CD4-positive, alpha-beta T cell treated with Interleukin-6 at 100 ng/mL for 8 hours (primary cell): ENCODE data around the gene PSD2.

Experiments
- DNase-seq: peaks from one replicate; pipeline ENCODE4 v3.0.0-alpha.2; 2020; ENCODE audit warnings: mixed read lengths, low spot score

Gene PSD2

DNA sequence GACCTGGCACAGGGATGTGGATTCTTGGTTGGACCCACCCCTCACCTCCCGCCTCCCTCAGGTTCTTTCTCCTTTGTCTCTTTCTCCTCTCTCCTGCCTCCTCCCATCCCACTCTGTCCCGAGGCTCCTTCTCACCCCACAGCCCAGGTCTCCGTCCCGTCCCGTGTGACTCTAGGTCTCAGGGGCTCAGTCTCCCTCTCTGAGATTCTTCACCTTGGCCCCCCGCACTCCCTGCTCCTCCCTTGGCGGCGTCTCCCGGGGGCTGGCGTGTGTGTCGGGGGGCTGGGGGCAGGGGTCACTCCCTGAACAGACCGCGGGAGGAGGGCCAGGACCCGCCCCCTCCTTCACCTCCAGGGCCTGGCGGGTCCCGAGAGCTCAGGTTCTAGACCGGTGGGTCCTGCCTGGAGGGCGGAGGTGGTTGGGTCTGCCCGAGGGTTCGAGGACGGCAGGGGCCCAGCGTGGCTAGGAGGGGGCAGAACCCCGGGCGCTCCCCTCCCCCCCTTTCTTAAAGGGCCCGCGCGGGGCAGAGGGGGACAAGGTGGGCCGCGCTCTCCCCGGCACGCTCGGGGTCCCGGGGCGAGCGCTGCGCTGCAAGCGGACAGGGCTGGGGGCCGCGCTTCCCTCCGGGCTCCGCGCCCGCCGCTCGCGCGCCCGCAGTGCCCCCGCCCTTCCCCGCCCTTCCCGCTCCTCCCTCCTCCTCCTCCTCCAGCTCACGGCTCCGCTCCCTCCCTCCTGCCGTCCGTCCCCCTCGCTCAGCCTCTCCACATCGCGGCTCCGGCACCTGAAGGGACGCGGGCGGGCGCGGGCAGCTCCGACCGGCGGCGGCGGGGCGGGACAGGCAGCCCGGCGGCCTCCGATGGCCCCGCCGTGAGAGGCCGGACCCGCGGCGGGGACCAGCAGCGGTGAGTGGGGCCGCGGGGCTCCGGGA, at the start of gene PSD2:
PSD2 (plus strand) TSS at position 735 of the 928 bp plus-strand sequence. CDS start 13,633 bp downstream, outside the sequence.
- DNase-seq, result no peak

DNA sequence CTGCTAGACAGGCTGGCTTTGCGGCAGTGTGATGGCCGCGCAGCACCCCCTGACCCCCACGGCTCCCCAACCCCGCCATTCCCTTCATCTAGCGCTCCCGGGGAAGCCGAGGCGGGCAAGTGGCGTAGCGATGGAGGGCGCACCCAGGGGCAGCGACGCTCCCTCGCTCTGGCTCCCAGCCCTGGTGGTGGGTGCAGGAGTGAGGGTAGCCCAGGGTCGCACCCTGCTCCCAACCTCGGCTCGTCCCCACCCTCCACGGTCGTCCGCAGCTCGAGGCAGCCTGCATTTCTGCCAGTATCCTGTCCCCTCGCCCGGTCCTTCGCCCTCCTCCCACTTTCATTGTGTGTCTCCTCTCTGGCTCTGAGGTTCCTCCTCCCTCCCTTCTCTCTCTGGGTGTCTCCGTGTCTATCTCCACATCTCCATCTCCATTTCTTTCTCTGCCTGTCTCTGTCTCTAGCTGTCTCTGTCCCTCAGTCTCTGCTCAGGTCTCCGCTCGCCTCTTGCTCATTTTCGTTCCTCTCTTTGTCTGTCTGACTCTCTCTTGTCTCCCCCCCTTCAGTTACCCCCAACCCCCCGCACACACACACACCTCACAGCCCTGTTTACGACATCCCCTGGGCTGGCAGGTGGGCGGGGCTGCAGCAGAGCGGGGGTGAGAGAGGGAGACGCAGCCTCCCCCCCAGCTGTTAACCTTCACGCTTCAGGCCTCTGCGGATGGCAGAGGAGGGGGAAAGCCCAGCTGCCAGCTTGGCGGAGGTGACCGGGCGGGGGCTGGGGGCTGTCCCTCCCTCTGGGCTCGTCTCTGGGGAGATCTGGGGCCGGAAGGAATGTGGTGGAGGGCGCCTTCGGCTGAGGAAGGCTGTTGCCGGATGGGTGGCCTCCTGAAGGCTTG, 48.7 kb upstream of the PSD2 start:
- DNase-seq, result peak; percentile 38

- DNase-seq, result peak; percentile 18
These were observed 47.8 kb upstream of the PSD2 start for GRCh38 chr5:139747583-139748504.

DNA sequence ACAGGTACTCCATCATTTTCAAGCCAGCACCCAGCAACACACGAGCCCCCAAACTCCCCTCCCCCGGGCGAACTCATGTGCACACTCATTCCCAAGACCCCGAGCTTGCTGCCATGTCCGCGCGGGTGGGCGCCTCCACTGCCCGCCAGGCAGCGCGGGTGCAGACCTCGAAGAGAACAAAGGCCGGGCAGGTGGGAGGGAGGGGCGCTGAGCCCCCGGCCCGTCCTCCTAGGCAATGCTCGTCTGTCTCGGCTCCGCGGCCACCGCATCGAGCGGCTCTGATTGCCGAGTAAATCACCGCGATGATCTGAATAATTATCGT, 47.1 kb upstream of the PSD2 start:
- no peak for DNase-seq

DNA sequence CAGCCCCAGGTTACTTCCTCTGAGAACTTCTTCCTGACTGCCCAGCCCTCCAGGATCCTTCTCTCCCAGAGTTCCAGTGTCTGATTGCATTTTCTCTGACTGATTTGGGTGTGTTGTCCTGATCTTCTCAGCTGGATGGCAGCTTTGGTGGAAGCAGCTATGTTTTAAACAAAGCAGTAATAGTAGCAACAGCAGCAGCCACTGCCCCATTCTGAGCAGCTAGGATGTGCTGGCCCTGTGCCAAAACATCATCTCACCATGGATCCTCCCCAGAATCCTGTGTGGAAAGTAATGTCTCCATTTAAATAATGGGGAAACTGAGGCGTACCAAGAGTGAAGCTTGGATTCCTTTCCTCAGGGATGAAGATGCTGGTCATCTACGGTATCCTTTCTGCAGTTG, 46.4 kb upstream of the PSD2 start:
- DNase-seq, result no peak

DNA sequence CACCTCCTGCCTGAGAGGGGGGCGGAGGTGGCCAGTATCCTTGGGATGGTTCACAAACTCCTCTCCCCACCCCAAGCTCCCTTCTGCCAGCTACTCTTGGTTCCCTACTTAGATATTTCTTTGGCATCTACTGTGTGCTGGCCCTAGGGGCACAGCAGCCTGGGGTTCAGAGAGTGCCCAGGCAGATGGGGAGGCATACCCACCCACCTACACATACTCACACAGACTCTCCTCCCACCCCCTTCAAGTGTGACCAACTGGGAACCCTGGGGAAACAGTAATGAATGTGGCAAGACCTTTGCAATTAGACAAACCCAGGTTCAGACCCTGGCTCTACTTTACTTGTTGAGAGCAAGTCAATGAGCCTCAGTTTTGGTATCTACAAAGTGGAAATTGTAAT, 44.4 kb upstream of the PSD2 start:
- DNase-seq, result no peak

DNA sequence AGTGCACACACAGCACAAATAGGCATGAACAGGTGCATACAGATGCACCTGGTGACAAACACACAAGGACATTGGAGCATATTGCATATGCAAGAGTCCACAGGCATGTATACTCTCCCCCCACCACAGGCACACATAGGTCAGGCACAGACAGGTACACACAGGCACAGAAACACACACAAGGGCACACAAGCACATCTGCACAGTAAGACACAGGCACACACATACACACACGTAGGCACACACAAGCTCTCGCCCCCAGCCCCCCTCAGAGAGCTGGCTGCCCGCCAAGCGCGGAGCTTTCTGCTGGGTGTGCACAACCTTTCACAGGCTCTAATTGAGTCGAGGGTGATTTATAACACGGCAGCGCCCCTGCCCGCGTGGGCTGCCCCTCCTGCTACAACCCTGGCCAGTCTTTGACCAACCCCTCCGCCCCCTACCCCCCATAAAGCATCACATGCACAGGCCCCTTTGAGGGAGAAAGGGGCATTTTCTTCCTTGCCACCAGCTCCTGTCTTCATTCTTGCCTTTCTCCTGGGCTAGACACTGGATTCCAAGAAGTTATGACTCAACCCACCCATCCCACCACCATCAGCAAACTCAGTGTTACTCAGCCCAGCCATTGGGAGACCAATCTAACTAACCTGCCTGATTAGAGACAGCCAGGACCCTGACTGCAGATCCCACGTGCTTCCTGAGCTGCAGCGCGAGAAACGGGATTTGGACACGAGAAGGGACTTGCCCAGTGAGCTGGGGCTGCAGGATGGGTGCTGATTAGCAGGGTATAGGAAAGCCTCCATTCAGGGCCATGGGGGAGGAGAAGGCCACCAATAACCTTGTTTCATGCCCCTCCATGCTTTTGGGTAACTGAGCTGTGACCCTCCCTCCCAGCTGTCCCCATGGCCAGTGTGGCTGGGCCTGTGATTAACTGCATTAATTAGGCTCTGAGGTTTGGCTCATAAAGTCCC, 42.8 kb upstream of the PSD2 start:
- DNase-seq, result no peak

GRCh38 chr5:139755892-139756671, 39.5 kb upstream of the PSD2 start:
- no peak for DNase-seq

DNA sequence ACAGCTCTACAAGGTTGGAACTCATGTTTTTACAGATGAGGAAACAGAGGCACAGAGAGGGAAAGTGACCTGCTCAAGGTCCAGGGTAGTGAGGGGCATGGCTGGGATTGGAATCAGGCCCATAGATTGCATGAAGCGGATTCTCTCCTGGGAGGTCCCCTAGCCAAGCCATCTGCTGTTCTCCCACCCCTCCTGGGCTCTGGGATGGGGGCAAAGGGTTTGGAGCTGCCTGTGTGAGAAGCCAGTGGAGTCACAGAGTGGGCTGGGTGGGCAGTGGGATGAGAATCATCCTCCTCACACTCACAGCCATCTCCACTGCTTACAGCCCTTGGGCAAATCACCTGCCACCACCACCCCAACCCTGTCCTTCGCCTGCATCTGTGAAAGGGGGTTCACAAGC, 38.6 kb upstream of the PSD2 start:
- no peak for DNase-seq

DNA sequence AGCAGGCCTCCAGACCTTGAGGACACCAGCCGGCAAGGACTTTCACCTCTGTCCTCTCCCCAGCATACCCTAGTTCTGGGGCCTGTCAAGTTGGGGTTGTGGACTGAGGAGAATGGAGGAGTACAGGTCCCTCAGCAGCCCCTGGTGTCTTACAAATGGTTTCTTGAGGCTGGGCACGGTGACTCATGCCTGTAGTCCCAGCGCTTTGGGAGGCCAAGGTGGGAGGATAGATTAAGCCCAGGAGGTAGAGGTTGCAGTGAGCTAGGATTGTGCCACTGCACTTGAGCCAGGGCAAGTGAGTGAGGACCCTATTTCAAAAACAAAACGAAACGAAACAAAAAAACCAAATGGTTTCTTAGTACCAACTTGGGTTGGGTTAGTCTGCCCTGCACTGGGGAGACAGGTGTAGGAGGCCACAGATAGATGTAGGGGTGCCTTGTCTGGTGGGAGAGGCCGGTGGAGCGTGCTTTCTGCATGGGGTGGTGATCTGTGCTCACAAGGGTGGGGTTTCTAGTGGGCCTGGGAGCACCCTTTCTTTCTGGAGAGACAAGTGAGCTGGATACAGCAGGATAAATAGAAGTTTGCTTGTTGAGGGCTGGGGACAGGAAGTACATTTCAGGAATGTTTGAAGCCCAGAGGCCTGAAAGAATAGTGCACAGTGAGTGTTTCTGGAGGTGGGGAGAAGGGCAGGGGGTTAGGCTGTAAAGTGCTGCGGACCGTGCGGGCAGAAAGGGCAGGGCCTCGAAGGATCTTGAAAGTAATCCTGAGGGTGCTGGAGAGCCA, 37.7 kb upstream of the PSD2 start:
- no peak for DNase-seq

DNA sequence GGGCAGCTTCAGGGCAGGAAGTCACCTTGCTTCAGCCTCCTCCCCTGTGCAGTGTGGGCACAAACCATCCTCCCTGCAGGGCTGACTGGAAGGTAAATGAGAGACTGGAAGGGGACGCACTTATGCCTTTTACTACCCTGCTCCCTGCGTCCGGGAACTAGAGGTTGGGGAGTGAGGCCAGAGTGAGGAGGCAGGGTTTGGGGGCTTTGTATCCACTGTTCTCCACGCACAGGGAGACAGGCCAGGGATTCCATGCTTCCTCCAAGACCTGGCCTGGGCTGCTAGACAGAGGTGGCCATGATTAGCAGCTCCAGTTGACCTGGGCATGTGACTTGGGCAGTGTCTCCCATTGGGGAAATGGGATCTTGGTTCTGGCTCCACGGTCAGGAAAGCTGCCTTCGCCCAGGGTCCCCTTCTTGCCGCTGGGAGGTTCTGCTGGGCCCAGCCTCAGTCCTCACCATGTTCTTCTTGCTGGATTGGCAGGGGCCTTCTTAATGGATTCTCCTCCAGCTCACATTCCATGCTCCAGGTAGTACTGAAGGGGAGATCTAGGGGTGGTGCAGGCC, 37.0 kb upstream of the PSD2 start:
- DNase-seq, result no peak

DNA sequence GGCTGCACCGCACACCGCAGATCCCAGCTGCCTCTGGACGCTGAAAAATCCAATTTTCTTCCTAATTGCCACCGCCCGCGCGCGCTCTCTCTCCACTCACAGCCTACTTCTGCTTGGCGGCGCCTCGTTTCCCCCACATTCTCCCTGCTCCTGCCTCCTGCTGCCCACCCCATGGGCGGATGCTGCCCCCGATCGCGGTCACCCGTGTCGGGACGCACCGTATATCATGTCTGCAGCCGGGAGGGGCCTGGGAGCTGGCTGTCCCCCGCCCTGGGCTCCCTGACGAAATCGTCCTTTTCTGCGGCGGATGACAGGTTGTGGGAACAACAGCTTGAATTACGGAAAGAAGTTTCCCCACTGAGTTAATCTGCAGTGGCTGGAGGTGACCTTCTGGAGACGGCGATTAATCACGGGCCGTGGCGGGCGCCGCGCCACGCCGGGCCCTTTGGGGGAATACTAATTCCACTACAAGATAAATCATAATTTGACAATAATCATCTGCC, 36.3 kb upstream of the PSD2 start:
- DNase-seq, result no peak

DNA sequence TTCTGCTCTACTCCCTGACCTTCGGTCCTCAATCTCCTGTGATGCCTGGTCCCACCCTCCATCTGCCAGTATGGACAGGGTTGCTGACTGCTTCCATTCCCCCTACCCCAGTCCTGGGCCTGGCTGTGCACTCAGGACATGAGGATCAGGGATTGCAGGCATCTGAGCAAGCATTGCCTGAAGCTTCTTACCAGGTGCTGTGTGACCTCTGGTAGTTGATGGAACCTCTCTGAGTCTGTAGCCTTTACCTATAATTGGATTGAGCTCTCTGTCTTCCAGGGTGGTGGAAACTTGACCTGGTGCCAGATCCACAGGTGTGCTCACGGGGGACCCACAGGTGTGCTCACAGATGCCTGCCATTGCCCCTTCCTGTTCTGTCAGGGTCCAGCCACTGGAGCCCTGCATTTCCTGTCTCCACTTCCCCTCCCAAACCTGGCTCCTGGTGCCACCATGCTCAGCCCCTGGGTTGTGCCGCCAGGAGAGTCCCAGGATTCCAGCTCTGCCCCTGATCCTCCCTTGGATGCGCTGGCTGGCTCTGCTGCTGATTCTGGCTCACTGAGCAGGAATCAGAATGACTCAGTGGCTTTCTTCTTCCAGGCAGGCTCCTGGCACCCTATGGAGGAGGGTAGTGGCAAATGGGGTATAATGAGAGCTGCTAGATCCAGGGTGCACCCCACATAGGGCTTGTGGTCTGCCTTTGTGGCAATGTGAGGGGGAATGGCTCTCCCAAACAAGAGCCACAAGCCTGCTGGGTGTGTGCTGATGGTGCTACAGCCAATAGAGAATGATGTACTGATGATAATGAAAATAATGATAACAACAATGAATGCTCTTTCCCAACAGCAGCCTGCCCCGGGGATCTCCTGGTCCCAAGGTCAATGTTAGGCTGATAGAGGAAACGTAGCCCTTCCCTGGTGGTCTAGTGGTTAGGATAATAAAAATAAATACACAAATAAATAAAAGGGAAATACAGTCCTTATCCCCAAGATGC, 35.2 kb upstream of the PSD2 start:
- no peak for DNase-seq

DNA sequence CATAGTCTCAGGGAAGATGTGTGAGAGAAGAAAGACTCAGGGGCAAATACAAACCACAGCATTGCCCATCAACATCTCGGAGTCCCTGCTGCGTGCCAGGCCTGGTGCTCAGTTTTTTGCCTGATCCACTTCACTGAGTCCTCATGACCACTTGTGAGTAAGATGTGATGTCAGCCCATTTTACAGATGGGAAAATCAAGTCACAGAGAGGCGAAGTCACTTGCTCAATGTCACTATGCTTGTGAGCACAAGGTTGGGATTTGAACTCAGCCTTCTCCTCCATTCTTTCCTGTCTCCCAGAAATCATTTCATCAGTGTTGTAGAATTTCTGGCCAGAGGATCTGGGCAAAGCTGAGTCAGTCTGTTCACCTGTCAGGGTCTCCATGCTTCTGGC, 34.6 kb upstream of the PSD2 start:
- DNase-seq, result no peak

- no peak for DNase-seq
These were observed 34.1 kb upstream of the PSD2 start for GRCh38 chr5:139761501-139761900.

DNA sequence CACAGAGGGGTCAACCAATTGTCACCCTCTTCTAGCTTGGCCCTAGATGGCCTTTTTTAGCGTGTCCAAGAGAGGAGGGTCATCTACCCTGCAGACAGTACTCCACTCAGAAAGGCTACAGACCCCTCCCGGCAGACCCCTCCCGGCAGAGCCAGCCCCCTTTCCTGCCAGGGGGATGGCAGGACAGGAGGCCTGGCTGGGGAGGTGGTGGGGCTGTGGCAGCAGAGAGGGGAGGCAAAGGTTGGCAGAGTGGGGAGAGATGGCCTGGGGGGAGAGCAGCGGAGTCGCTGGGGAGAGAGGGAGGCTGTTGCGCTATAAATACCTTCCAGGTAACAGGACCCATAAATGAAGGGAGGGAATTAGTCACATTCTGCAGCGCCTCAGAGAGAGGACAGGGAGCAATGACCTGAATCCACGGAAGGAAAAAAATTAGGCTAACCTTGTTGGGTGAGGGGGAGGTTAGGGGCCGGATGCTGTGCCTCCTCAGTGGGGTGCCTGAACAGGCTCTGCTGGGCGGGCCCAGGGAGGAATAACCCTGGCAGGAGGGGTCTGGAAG, 32.9 kb upstream of the PSD2 start:
- no peak for DNase-seq
